HG03439 (cell line): ENCODE measurements around the gene CLPX.
A peak's percentile ranks its signal among the peaks of the same experiment; 100 is the strongest.
"Not testable (repeated sequence)": the region's sequence is repeated elsewhere in the genome, so short reads cannot be mapped to it uniquely, and the experiment has no call there.

ENCODE experiments used
- ATAC-seq: cut with Tn5 transposase; IDR thresholded peaks from one replicate; pipeline ENCODE4 v1.9.1; 2021; ENCODE audit warnings: mild to moderate bottlenecking, moderate library complexity; ENCODE audit not compliant: unreplicated experiment

Gene CLPX

DNA sequence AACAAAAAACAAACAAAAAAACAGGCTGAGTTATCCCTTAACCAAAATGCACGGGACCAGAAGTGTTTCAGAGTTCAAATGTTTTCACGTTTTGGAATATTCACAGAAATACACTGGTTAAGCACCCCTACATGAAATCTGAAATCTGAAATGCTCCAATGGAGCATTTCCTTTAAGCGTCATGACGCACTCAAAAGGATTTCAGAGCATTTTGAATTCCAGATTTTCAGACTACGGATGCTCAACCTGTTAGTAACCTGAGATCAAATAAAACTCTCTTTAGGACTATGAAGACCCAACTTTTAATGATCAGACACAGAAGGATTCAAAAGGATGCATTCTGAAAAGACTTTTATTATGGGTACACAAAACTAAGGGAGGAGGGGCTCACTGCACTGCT is 9.6 kb downstream of the CLPX start:
- no peak for ATAC-seq

DNA sequence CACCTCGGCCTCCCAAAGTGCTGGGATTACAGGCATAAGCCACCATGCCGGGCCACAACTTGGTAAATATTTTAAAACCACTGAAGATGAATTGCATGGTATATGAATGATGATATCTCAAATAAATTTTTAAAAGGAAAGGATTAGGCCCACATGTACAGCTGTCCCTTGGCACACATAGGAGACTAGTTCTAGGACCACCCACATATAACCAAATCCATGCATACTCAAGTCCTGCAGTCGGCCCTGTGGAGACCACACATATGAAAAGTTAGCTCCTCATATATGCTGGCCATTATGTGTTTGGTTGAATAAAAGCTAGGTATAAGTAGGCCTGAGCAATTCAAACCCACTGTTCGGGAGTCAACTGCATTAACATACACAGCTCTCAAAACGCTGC is 10.6 kb downstream of the CLPX start:
- ATAC-seq = no peak

DNA sequence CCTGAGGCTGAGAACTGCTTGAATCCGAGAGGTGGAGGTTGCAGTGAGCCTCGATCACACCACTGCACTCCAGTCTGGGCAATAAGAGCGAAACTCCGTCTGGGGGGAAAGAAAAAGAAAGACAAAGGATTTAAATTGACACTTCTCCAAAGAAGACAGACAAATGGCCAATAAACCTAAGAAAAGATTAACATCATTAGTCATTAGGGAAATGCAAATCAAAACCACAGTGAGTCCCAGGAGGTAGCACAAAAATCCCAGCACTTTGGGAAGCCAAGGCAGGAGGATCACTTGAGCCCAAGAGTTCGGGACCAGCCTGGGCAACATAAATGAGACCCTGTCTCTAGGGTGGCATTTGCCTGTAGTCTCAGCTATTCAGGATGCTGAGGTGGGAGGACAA is 12.6 kb downstream of the CLPX start:
- ATAC-seq = no peak

GRCh38 chr15:65171428-65171827 is 13.7 kb downstream of the CLPX start:
- ATAC-seq = no peak

GRCh38 chr15:65165875-65166274 is 19.3 kb downstream of the CLPX start:
- no peak for ATAC-seq

- ATAC-seq = no peak
Measured at GRCh38 chr15:65164139-65164538, 21.0 kb downstream of the CLPX start.

- no peak for ATAC-seq
Measured at GRCh38 chr15:65163041-65163440, 22.1 kb downstream of the CLPX start.

DNA sequence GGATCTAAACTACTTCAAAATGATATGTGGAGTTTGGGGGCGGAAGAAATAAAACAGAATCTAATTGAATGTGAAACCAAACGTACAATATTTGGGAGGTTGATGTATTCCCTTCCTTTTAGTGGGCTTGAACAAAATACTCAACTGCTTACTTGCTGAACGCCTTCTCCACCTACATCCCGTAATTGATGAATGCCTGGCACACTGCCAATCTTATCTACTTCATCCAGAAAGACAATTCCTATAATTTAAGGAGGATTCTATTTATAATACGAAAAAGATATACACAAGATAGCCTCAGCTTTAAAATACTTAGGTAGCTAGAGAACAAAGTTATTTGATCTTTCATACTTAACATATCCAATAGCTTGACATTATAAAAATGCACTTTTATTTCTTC is 28.4 kb downstream of the CLPX start:
- ATAC-seq = no peak

- no peak for ATAC-seq
Measured at GRCh38 chr15:65154720-65155119, 30.4 kb downstream of the CLPX start.

- ATAC-seq = no peak
Measured at GRCh38 chr15:65147902-65148301, 37.2 kb downstream of the CLPX start.

DNA sequence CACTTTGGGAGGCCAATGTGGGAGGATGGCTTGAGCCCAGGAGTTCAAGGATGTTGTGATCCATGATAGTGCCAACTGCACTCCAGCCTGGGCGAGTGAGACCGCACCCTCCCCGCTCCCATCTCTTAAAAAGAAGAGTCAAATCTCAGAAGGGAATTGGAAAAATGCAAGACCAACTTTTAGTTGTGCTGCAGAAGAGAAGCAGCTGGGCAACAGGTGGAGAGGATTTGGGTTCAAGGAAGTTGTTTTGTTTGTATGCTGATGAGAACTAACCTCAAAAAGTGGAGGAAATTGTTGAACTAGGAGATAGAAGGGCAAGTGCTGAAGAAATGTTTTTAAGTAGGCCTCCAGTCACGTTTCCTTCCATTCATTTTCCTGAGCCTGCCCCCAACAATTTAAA is 38.7 kb downstream of the CLPX start:
- no peak for ATAC-seq

- not testable (repeated sequence) for ATAC-seq
Measured at GRCh38 chr15:65138631-65139030, 46.5 kb downstream of the CLPX start.

GRCh38 chr15:65137893-65138292 is 47.2 kb downstream of the CLPX start:
- ATAC-seq = not testable (repeated sequence)

GRCh38 chr15:65137089-65137488 is 48.1 kb downstream of the CLPX start:
- ATAC-seq = not testable (repeated sequence)

DNA sequence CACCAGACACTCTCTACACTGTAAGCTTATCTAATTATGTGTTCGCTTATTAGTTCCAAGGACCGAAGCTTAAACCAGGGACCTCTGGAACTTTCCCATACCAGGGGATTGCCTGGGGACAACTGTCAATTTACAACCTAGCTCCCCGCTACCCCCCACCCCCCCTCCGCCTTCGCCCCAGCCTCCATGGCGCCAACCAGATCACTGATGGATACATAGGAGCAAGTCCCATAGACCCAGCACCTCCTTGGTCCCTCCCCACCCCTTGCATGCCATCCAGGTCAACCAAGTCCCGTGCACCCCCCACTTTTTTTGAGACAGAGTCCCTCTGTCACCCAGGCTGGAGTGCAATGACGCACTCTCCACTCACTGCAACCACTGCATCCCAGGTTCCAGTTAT is 50.6 kb downstream of the CLPX start:
- ATAC-seq = no peak

- peak; percentile 88 for ATAC-seq
Measured at GRCh38 chr15:65133548-65134200, 51.5 kb downstream of the CLPX start, which contains the start of gene PDCD7. Gene PDCD7, minus strand, starts transcription at chr15:65133808. Its CDS starts 27 bp downstream, at chr15:65133781.

GRCh38 chr15:65132878-65133547 is 52.1 kb downstream of the CLPX start:
- peak; percentile 40 for ATAC-seq

- ATAC-seq = no peak
Measured at GRCh38 chr15:65130941-65131340, 54.2 kb downstream of the CLPX start.

- ATAC-seq = no peak
Measured at GRCh38 chr15:65115542-65115941, 69.6 kb downstream of the CLPX start.

DNA sequence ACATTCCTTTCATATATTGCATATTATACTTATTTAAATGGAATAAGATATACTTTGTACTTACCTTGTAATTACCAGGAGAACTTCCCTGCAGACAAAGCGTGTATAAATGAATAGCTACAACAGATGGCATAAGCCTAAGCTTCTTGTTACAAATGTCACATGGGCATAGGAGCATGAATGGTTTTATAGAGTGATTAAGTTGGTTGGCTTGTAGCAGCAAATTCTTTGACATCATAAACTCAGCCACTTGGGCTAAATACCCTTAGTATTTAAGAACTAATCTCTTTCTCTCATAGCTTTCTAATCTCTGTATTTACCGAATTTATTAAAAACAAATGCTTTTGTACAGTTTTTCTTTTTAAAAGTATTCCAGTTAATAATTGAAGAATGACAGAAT is 70.1 kb downstream of the CLPX start, which contains the start of gene UBAP1L:
UBAP1L (minus strand) TSS at position 115 of the 400 bp plus-strand sequence. CDS start 8,985 bp downstream, outside the sequence.
- no peak for ATAC-seq

DNA sequence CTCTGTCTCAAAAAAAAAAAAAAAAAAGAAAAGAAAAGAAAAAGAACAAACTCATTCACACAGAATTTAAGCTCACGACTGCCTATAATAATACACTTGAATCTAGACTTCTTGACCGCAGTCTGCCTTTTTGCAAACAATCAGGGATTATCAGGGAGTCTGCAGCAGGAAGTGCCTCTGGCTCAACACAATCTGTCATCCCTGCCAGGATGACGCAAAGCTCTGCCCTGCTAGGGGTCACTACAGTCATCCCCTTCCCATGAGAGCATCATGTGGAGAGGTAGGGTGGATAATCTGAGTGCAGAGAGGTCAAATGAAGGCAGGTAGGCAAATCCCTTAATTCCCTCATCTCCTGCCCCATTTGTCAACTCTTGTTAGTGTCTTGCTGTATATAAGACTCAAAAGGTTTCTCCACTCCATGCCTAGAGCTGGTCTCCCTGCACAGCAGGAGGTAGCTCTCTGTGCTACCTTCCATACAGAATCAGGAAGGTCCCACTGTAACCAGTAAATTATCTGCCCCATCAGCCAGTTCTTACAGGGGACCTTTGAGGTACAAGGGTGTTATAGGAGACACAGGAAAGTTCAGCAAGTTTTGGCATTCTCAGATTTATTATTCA is 74.4 kb downstream of the CLPX start:
- ATAC-seq = no peak

GRCh38 chr15:65106011-65106590 is 79.0 kb downstream of the CLPX start:
- no peak for ATAC-seq
